GM18505 (cell line): ENCODE data around the gene C11orf58.

Experiments used
- ATAC-seq: cut with Tn5 transposase; IDR thresholded peaks from one replicate; pipeline ENCODE4 v1.9.1; 2021; ENCODE audit not compliant: unreplicated experiment
- POLR2A ChIP-seq: IDR thresholded peaks from 4 replicates; pipeline ENCODE4 v1.6.1; 2011; ENCODE audit warnings: borderline replicate concordance; ENCODE audit not compliant: insufficient read depth, insufficient read length; ENCODE audit errors: extremely low read depth

The C11orf58 gene

DNA sequence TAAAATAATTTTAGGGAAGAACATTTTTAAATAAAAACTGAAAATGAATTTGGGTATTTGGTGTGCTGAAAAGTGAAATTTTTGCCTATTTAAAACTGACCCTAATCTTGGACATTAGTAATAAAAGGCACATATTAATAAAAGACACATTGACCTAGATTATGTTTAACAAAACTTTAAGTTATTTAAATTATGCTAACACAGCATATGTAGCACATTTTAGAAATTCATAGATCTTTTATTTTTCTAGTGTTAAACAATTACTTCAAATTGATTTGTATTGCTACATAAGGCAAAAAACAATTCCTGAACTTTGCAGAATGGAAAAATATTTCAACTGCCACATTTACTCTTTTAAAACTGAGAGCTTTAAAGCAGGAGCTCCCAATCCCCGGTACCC lies 10.6 kb downstream of the C11orf58 start:
- no peak for TF ChIP-seq POLR2A
- ATAC-seq: no peak

DNA sequence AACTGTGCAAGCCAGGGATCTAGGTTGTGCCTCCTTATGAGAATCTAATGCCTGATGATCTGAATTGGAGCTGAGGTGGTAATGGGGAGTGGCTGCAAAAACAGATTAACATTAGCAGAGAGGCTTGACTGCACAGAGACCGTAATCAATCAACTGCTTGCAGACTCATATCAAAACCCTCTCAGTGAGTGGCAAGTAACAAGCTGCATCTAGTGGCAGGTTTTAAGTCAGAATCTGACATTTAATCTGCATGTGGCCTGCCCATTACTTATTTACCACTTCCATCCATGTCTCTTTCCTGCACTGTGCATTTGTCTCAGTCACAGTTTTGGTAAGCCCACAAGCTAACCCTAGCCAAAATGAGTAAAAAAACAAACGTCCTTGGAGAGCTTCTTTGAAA lies 11.2 kb downstream of the C11orf58 start:
- no peak for ATAC-seq
- no peak for TF ChIP-seq POLR2A

DNA sequence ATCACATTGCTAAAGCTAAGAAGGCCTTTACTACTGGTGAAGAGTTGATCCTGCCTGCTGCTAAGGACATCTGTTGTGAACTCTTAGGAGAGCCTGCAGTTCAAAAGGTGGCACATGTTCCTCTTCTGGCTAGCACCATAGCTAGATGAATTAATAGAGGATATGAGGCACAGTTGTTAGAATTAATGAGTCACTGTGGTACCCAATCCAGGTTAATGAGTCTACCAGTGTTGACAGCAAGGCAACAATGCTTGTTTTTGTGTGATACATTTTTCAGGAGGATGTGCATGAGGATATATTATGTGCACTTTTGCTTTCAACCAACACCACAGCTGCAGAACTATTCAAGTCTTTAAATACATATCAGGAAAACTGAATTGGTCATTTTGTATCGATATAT lies 12.0 kb downstream of the C11orf58 start:
- no peak for TF ChIP-seq POLR2A
- ATAC-seq: no peak

DNA sequence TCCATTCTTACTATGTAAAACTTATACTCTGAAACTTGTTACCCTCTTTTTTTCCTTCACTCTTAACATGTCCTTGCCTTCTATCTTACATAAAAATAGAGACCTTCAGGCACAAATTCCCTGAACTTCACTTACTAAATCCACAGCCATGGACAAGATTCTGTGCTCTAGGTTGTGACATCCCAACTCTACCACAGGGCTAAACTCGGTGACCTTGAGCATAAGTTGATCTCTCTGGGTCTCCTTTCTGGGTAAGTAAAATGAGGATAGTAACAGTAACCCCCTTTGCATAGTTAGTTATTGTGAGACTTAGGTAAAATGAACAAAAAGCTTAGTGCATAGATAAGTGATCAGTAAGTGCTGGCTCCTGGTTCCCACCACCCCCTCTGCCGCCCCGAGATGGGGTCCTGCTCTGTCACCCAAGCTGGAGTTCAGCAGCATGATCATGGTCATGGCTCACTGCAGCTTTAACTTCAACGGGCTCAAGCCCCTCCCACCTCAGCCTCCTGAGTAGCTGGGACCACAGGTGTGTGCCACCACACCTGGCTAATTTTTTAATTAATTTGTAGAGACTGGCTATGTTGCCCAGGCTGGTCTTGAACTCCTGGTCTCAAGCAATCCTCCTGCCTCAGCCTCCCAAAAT lies 20.1 kb downstream of the C11orf58 start:
- TF ChIP-seq POLR2A: no peak
- no peak for ATAC-seq

DNA sequence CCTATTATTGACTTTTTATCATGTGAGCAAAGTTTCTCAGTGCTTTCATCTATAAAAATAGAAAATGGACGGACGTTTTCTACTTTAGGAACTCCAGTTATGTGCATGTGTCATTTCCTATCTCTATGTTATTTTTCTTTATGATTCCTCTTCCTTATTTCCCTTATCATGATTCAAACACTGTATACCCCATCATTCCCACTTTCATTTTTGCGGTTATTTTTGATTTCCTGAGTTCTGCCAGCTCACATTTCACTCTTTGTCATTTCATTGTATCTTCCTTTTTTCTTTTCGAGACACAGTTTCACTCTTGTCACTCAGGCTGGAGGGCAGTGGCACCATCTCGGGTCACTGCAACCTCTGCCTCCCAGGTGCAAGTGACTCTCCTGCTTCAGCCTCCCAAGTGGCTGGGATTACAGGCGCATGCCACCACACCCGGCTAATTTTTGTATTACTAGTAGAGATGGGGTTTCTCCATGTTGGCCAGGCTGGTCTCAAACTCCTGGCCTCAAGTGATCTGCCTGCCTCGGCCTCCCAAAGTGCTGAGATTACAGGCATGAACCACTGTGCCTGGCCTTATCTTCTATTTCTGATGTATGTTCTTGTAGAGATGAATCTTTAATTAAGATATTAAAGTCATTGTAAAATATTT lies 21.5 kb downstream of the C11orf58 start:
- no peak for TF ChIP-seq POLR2A
- no peak for ATAC-seq

DNA sequence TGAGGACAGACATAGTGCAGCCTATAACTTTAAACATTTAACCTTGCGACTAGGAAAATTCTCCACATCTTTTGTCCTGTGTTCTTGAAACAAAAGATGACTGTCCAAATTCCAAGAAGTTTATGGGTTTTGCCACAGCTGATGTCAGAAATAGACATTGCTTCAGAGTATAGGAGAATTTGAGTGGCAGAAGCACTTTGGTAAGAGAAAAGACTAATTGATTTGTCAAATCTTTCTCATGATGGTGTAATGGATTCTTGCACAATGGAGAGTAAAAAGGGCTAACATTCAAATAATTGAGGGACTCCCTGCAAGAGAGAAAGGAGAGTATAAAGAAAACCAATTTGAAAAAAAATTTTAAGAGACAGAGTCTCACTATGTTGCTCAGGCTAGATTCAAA lies 25.3 kb downstream of the C11orf58 start:
- no peak for ATAC-seq
- no peak for TF ChIP-seq POLR2A

DNA sequence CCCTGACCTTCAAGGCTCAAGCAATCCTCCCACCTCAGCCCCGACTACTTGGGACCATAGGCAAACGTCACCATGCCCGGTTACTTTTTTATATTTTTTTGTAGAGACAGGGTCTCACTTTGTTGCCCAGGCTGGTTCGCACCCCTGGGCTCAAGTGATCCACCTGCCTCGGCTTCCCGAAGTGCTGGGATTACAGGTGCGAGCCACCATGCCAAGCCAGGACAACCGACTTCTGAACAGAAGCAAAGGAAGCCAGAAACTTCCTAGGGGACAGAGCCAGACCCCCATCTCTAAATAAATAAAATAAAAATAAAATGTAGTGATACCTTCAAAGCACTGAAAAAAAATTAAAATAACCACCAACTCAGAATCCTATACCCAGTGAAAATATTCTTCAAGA lies 26.4 kb downstream of the C11orf58 start:
- TF ChIP-seq POLR2A: no peak

DNA sequence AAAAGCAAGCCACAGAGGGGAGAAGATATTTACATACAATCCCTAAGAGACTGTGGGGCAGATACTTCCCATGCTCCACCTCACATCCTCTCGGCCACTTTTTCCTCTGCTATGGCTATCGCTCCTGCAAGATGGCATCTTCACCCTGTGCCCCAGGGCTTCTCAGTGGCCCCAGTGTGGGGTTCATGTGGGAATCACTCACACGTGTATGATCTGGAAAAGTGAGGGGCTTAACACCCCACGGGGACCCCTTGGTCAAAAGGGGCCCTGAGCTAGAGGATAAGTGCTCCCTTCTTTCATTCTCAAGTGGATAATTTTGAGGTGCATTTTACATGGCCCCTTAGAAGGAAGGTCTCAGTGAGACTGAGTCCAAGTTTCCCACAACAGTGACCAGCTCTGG lies 28.7 kb downstream of the C11orf58 start:
- no peak for TF ChIP-seq POLR2A
- ATAC-seq: no peak

More for the DNA sequence above, 26.4 kb downstream of the C11orf58 start:
- no peak for ATAC-seq

DNA sequence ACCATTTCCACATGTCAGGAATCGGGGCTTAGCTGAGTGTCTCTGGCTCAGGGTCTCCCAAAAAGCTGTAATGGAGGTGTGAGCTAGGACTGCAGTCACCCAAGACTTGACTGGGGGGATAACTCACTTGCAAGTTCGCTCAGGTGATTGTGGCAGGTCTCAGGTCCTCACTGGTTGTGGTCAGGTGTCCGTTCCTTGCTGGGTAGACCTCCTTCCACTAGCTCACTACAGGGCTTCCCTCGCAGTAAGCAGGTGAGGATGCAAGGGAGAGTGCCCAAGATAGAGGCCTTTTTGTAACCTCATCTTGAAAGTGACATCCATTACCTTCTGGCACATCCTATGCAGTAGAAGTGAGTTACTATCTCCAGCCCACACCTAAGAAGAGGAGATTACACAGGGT lies 29.5 kb downstream of the C11orf58 start:
- ATAC-seq: no peak
- TF ChIP-seq POLR2A: no peak

DNA sequence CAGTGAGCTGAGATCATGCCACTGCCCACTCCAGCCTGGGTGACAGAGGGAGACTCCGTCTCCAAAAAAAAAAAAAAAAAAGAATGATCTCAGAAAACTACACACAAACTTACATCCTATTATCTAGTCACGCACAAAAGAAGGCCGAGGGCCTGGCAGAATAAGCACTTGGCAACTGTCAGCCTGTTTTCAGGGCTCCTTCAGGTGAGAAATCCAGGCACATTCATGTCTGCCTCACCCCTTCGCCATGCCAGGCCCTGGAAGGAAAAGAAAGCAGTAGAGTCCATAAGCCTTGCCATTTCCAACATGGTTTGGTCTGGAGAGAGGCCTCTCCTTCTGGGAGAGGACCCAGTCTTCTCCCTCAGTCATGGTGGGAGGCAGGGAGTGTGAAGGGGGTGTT lies 30.9 kb downstream of the C11orf58 start:
- no peak for TF ChIP-seq POLR2A
- ATAC-seq: no peak

DNA sequence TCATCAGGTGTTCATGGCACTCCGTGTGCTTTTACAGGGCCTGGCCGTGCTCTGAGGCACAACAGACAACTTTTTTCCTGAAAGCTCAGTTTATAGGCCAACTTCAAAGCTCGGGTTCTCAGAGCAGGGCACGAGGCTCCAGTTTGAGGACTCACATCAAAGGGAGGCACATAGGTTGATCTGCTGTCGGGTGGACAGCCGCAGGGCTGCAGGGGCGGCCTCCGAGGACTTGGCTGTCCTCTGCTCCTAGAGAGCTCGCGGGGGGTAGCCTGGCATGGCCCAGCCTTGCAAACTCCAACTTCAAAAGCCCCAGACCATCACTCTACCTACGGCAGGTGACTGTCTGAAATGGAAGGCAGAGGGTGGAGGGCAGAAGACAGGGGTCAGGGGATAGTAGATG lies 31.6 kb downstream of the C11orf58 start:
- no peak for TF ChIP-seq POLR2A
- ATAC-seq: no peak

DNA sequence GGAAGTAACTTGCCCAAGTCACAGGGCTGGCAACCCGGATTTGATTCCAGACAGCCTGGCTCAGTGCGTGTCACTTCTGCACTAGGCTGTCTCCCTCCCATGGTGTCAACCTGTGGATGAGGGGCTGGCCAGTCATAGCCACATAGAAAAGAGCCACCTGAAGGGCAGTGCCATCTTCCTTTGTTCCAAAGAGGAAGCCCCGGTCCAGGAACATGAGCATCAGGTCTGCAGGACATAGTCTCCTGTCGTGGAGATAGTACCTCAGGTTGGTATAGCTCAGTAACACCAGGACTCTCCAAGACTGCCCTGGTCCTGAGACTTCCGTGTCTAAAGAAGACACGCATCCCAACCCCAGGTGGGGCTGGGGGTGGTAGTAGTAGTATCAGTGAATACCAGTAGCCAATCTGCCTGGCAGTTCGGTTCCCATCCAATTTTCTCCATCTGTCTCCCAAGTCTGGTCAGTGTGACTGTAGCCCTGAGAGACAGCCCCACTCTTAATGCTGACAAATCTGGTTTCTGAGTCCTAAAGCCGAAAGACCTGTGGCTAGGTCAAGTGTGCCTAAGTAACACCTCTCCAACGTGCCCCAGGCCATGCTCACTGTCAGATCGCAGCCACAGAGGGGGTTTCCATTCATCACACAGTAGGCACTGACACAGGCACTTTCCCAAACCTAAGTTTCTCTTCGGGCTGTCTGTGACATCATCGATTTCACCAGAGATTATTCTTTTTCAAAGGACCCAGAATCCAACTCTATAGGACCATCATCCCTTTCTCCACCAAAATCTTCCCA lies 33.1 kb downstream of the C11orf58 start:
- no peak for ATAC-seq

DNA sequence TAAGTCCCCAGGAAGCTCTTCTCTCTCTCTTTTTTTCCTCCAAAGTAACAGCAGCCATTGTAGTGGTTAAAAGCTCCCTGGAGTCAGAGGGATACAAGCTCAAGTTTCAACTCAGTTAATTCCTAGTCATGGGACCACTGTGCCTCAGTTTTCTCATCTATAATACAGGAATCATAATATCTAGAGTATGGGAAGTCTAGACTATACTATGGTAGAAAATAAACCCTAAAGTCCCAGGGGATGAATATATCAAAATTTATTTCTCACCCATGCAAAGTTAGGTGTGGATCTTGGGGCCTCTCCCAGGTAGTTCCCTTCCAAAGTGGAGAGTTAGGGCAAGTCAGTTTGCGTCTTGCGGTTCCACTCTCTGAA lies 33.7 kb downstream of the C11orf58 start:
- TF ChIP-seq POLR2A: no peak
- ATAC-seq: no peak

More for the DNA sequence above, 33.1 kb downstream of the C11orf58 start:
- no peak for TF ChIP-seq POLR2A
